SK-N-SH (cell line): Measurements from ENCODE around the gene NEBL. TPM values are rescaled to one million over a fixed set of nuclear protein-coding genes. Genes with fewer than 3 reads are reported as not detected.

Experiments
- CTCF ChIA-PET: fragments of 300-600, 350-600 bp; formaldehyde crosslinking; extraction: SDS; loops from one replicate; lab custom pipeline; 2021; lab: Yijun Ruan, JAX
- POLR2A ChIA-PET: fragments of 350-600 bp; sonication (Branson Sonifier 250); formaldehyde crosslinking; extraction: SDS; loops from one replicate; lab custom pipeline; 2020; ENCODE audit warnings: antibody characterized with exemption, inconsistent platforms; lab: Yijun Ruan, JAX
- DNase-seq: peaks from one replicate; pipeline ENCODE4 v3.0.0; 2012
- H2AFZ ChIP-seq: fragments of 200-600 bp; sonication (generic); 2 replicates; pipeline ENCODE4 v1.8.1; 2016; ENCODE audit warnings: antibody characterized with exemption, mild to moderate bottlenecking, low read depth
- H3F3A ChIP-seq: fragments of 200-600 bp; sonication (generic); replicated peaks from 2 replicates; pipeline ENCODE3; 2016; ENCODE audit warnings: antibody characterized with exemption, mild to moderate bottlenecking; ENCODE audit not compliant: insufficient read depth
- H3K27ac ChIP-seq, 2 experiments: fragments of 200-500 bp in 1 of 2; fragments of 200-600 bp in 1 of 2; sonication (Bioruptor generic) in 1 of 2; sonication (generic), shearing (Covaris generic) in 1 of 2; 2 replicates each; pipeline versions ENCODE4 v1.5.1 to v1.6.1; 2014 to 2016; ENCODE audit warnings: low read depth in 2 of 2, inconsistent platforms in 1 of 2, low read length in 1 of 2, mild to moderate bottlenecking in 1 of 2, mixed read lengths in 1 of 2
- H3K27me3 ChIP-seq: fragments of 200-600 bp; sonication (generic), shearing (Covaris generic); 2 replicates; pipeline ENCODE4 v1.6.1; 2016; ENCODE audit warnings: mixed run types; ENCODE audit not compliant: insufficient read depth
- H3K36me3 ChIP-seq, 2 experiments: fragments of 200-500 bp in 1 of 2; fragments of 200-600 bp in 1 of 2; sonication (Bioruptor generic) in 1 of 2; sonication (generic) in 1 of 2; replicated peaks in 1 of 2; 2 replicates each; pipeline versions ENCODE3 to v1.5.1; 2014 to 2016; ENCODE audit warnings: low read length in 1 of 2, mild to moderate bottlenecking in 1 of 2; ENCODE audit not compliant: insufficient read depth in 2 of 2, control insufficient read depth in 1 of 2
- H3K4me1 ChIP-seq, 2 experiments: fragments of 200-500 bp in 1 of 2; fragments of 200-600 bp in 1 of 2; sonication (Bioruptor generic) in 1 of 2; sonication (generic), shearing (Covaris generic) in 1 of 2; 2 replicates each; pipeline versions ENCODE4 v1.5.1 to v1.6.1; 2014 to 2016; ENCODE audit warnings: low read depth in 1 of 2, low read length in 1 of 2, mixed run types in 1 of 2; ENCODE audit not compliant: insufficient read depth in 2 of 2, control insufficient read depth in 1 of 2
- H3K4me2 ChIP-seq: fragments of 200-600 bp; sonication (generic), shearing (Covaris generic); 2 replicates; pipeline ENCODE4 v1.6.1; 2017; ENCODE audit warnings: mixed run types
- H3K4me3 ChIP-seq, 2 experiments: fragments of 200-500 bp in 1 of 2; fragments of 200-600 bp in 1 of 2; sonication (Bioruptor generic) in 1 of 2; sonication (generic), shearing (Covaris generic) in 1 of 2; 2 replicates each; pipeline versions ENCODE4 v1.5.1 to v1.8.1; 2014 to 2016; ENCODE audit warnings: low read depth in 2 of 2, inconsistent platforms in 1 of 2, low read length in 1 of 2, mild to moderate bottlenecking in 1 of 2, mixed read lengths in 1 of 2, moderate library complexity in 1 of 2
- H3K79me2 ChIP-seq: fragments of 200-600 bp; sonication (generic); 2 replicates; pipeline ENCODE4 v1.8.1; 2017; ENCODE audit warnings: mild to moderate bottlenecking; ENCODE audit not compliant: insufficient read depth
- H3K9ac ChIP-seq: fragments of 200-600 bp; sonication (generic); 2 replicates; pipeline ENCODE4 v1.6.1; 2017; ENCODE audit warnings: mixed run types
- H3K9me2 ChIP-seq: fragments of 200-600 bp; sonication (generic); 2 replicates; pipeline ENCODE4 v1.6.1; 2017; ENCODE audit warnings: mixed run types
- H3K9me3 ChIP-seq: fragments of 200-600 bp; sonication (generic); 2 replicates; pipeline ENCODE4 v1.6.1; 2017; ENCODE audit warnings: mixed run types, mild to moderate bottlenecking, moderate library complexity
- H4K20me1 ChIP-seq: fragments of 200-600 bp; sonication (generic); 2 replicates; pipeline ENCODE4 v1.6.1; 2017; ENCODE audit warnings: mild to moderate bottlenecking, mixed run types; ENCODE audit not compliant: insufficient read depth
- ELF1 ChIP-seq: IDR thresholded peaks from 2 replicates; pipeline ENCODE4 v1.4.0; 2012
- EP300 ChIP-seq, 2 experiments: IDR thresholded peaks; 2 replicates each; pipeline versions ENCODE4 v1.4.0 to v1.6.1; 2012; ENCODE audit warnings: borderline replicate concordance in 1 of 2, low read depth in 1 of 2, low read length in 1 of 2
- FOSL2 ChIP-seq: IDR thresholded peaks from 2 replicates; pipeline ENCODE4 v1.4.0; 2012; ENCODE audit warnings: low read depth, mild to moderate bottlenecking, moderate library complexity, borderline replicate concordance
- GABPA ChIP-seq: IDR thresholded peaks from 2 replicates; pipeline ENCODE4 v1.4.0; 2012; ENCODE audit warnings: low read depth, mild to moderate bottlenecking
- GATA2 ChIP-seq: sonication (generic); formaldehyde crosslinking; IDR thresholded peaks from 2 replicates; pipeline ENCODE4 v1.5.0; 2020; ENCODE audit warnings: mild to moderate bottlenecking, missing genetic modification reagents
- IRF3 ChIP-seq: fragments of 150-350 bp; IDR thresholded peaks from 2 replicates; pipeline ENCODE4 v1.6.1; 2016; ENCODE audit warnings: mild to moderate bottlenecking, low read depth, low read length
- MXI1 ChIP-seq: IDR thresholded peaks from 2 replicates; pipeline ENCODE4 v1.6.1; 2012; ENCODE audit warnings: mild to moderate bottlenecking, low read depth, low read length, improper control_type of control experiment
- NFIC ChIP-seq: IDR thresholded peaks from 2 replicates; pipeline ENCODE4 v1.4.0; 2012; ENCODE audit warnings: borderline replicate concordance
- POLR2AphosphoS5 ChIP-seq: IDR thresholded peaks from 2 replicates; pipeline ENCODE4 v1.6.1; 2012; ENCODE audit warnings: low read depth, low read length
- RXRA ChIP-seq: IDR thresholded peaks from 2 replicates; pipeline ENCODE4 v1.4.0; 2012; ENCODE audit warnings: low read depth, mild to moderate bottlenecking, borderline replicate concordance
- SMC3 ChIP-seq: IDR thresholded peaks from 2 replicates; pipeline ENCODE4 v1.6.1; 2012; ENCODE audit warnings: low read depth, low read length, improper control_type of control experiment
- YY1 ChIP-seq: IDR thresholded peaks from 2 replicates; pipeline ENCODE4 v1.4.0; 2012; ENCODE audit warnings: low read depth, mild to moderate bottlenecking
- ZBTB33 ChIP-seq: IDR thresholded peaks from 2 replicates; pipeline ENCODE4 v1.4.0; 2012; ENCODE audit warnings: low read depth, borderline replicate concordance
- WGBS: methylation state at CpG from one replicate; pipeline ENCODE4 v1.1.6; 2017; ENCODE audit warnings: low lambda C conversion rate; 5-methylcytosine and 5-hydroxymethylcytosine counted together
- polyA plus RNA-seq, 3 experiments: library from polyadenylated mRNA; depleted of rRNA; stranded (reverse); fragments of >200 nt; gene quantifications; 2 replicates each; pipeline ENCODE4 v1.2.3, GENCODE V29; 2012
- TF ChIP-seq, protein P1 (sequence below): IDR thresholded peaks from 2 replicates; pipeline ENCODE4 v1.6.1; 2012; ENCODE audit warnings: mild to moderate bottlenecking, low read depth, low read length, moderate library complexity
- TF ChIP-seq, protein P2 (sequence below): IDR thresholded peaks from 2 replicates; pipeline ENCODE4 v1.4.0; 2012; ENCODE audit warnings: low read depth, borderline replicate concordance
- TF ChIP-seq, protein P3 (sequence below): fragments of 150-350 bp; IDR thresholded peaks from 2 replicates; pipeline ENCODE4 v1.6.1; 2017; ENCODE audit warnings: antibody characterized with exemption, low read length, low read depth, borderline replicate concordance

Gene NEBL
- polyA plus RNA-seq, 1 of the 3 experiments (the other 2 are of a cell fraction), result 0.58 TPM

- TF ChIP-seq, protein P1, sequence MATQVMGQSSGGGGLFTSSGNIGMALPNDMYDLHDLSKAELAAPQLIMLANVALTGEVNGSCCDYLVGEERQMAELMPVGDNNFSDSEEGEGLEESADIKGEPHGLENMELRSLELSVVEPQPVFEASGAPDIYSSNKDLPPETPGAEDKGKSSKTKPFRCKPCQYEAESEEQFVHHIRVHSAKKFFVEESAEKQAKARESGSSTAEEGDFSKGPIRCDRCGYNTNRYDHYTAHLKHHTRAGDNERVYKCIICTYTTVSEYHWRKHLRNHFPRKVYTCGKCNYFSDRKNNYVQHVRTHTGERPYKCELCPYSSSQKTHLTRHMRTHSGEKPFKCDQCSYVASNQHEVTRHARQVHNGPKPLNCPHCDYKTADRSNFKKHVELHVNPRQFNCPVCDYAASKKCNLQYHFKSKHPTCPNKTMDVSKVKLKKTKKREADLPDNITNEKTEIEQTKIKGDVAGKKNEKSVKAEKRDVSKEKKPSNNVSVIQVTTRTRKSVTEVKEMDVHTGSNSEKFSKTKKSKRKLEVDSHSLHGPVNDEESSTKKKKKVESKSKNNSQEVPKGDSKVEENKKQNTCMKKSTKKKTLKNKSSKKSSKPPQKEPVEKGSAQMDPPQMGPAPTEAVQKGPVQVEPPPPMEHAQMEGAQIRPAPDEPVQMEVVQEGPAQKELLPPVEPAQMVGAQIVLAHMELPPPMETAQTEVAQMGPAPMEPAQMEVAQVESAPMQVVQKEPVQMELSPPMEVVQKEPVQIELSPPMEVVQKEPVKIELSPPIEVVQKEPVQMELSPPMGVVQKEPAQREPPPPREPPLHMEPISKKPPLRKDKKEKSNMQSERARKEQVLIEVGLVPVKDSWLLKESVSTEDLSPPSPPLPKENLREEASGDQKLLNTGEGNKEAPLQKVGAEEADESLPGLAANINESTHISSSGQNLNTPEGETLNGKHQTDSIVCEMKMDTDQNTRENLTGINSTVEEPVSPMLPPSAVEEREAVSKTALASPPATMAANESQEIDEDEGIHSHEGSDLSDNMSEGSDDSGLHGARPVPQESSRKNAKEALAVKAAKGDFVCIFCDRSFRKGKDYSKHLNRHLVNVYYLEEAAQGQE, result no peak
- TF ChIP-seq EP300 (IDR thresholded peaks at IDR 0.05; ENCODE audit: borderline replicate concordance in 1 of 2, low read depth in 1 of 2, low read length in 1 of 2) (no peak), SMC3 (no peak), FOSL2 (no peak), GABPA (no peak)
- TF ChIP-seq, protein P2, sequence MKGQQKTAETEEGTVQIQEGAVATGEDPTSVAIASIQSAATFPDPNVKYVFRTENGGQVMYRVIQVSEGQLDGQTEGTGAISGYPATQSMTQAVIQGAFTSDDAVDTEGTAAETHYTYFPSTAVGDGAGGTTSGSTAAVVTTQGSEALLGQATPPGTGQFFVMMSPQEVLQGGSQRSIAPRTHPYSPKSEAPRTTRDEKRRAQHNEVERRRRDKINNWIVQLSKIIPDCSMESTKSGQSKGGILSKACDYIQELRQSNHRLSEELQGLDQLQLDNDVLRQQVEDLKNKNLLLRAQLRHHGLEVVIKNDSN, result no peak
Observed at GRCh38 chr10:20745556-20746375, 151.3 kb downstream of the NEBL start (continued).

- TF ChIP-seq RXRA, result no peak
- TF ChIP-seq, protein P3, sequence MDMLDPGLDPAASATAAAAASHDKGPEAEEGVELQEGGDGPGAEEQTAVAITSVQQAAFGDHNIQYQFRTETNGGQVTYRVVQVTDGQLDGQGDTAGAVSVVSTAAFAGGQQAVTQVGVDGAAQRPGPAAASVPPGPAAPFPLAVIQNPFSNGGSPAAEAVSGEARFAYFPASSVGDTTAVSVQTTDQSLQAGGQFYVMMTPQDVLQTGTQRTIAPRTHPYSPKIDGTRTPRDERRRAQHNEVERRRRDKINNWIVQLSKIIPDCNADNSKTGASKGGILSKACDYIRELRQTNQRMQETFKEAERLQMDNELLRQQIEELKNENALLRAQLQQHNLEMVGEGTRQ, result no peak
- TF ChIP-seq ZBTB33, result no peak
- TF ChIP-seq YY1, result no peak
- TF ChIP-seq, protein P1, result no peak
- TF ChIP-seq ELF1, result no peak
- no peak for TF ChIP-seq GATA2 (CRISPR knock-in tag)
- no peak for TF ChIP-seq POLR2AphosphoS5
- no peak for TF ChIP-seq NFIC
- no peak for TF ChIP-seq SMC3
- TF ChIP-seq MXI1, result no peak
- TF ChIP-seq IRF3, result no peak
- POLR2A ChIA-PET, result no interaction called here
Observed at GRCh38 chr10:20744821-20745220, 152.3 kb downstream of the NEBL start.

More at GRCh38 chr10:20744821-20745220, 152.3 kb downstream of the NEBL start:
- Histone ChIP-seq H3K9ac (no peak overlapping the region), H3K27ac (no peak overlapping the region), H3K4me3 (no peak overlapping the region), H3K79me2 (no peaks in the 10 kb centered on the region), H3K9me2 (no peaks in the 10 kb centered on the region), H3F3A (no peaks in the 10 kb centered on the region), H3K4me2 (no peak overlapping the region), H3K4me1 (peaks cover 0 to 5% of the 10 kb centered on the region in 2 experiments; a peak in 2 of 4 replicates), H3K36me3 (no peaks in the 10 kb centered on the region), H3K9me3 (no peaks in the 10 kb centered on the region), H2AFZ (no peak overlapping the region), H3K27me3 (no peaks in the 10 kb centered on the region), H4K20me1 (no peaks in the 10 kb centered on the region)
- no peak for DNase-seq
- WGBS, result 27% methylated on average over 5 of the region's 5 CpGs
- CTCF ChIA-PET, result no interaction called here
